ENCODE results near the gene LRPPRC.
A peak's percentile ranks its signal among the peaks of the same experiment; 100 is the strongest.

The LRPPRC gene

DNA sequence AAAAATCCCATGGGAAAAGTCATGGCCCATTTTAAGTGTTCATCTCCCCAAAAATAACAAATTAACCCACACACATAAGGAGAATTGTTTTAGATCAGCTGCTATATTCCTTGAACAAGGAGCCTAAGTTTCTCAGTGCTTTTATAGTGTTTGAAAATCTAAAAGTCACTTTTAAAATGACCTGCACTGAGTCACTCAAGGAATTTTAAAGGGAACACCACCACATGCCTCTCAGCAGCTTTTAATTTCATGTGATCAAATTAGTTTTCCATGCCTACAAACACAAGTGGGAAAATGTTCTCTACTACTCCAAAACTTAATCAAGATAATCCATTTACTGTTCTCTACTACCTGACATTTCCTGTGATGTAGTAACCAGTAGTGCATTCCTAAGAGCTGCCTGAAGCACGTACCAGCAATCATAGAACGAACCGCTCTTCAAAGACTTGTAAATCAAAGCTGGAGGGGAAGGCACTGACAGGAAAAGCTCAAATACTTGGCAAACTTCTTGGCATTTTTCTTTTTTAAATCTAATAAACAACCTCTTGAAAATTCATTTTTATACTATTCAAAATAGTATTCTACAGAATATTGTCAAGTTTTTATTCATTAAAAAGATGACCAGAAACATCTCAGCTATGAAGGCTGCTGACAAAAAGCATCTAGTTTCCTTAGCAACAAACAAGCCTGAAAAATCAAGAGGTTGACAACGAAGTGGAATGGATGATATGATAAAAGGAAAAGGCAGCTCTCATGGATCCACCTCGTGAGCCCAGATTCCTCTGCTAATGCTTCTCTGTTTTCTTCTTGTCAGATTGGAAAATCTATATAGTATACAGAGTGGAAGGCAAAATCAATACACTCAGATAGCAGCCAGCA lies 37.2 kb downstream of the LRPPRC start:
- Histone ChIP-seq H3K4me1 (no peaks in the 10 kb centered on the region), H3K4me3 (ENCODE audit: low read depth, low read length) (no peak overlapping the region), H3K36me3 (peaks cover 97% of the 10 kb centered on the region), H3K9me3 (no peaks in the 10 kb centered on the region), H3K27me3 (no peaks in the 10 kb centered on the region)
- no peak for DNase-seq
- TF ChIP-seq, protein P1, sequence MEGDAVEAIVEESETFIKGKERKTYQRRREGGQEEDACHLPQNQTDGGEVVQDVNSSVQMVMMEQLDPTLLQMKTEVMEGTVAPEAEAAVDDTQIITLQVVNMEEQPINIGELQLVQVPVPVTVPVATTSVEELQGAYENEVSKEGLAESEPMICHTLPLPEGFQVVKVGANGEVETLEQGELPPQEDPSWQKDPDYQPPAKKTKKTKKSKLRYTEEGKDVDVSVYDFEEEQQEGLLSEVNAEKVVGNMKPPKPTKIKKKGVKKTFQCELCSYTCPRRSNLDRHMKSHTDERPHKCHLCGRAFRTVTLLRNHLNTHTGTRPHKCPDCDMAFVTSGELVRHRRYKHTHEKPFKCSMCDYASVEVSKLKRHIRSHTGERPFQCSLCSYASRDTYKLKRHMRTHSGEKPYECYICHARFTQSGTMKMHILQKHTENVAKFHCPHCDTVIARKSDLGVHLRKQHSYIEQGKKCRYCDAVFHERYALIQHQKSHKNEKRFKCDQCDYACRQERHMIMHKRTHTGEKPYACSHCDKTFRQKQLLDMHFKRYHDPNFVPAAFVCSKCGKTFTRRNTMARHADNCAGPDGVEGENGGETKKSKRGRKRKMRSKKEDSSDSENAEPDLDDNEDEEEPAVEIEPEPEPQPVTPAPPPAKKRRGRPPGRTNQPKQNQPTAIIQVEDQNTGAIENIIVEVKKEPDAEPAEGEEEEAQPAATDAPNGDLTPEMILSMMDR (IDR thresholded peaks at IDR 0.05; ENCODE audit: low read depth, low read length), result no peak

DNA sequence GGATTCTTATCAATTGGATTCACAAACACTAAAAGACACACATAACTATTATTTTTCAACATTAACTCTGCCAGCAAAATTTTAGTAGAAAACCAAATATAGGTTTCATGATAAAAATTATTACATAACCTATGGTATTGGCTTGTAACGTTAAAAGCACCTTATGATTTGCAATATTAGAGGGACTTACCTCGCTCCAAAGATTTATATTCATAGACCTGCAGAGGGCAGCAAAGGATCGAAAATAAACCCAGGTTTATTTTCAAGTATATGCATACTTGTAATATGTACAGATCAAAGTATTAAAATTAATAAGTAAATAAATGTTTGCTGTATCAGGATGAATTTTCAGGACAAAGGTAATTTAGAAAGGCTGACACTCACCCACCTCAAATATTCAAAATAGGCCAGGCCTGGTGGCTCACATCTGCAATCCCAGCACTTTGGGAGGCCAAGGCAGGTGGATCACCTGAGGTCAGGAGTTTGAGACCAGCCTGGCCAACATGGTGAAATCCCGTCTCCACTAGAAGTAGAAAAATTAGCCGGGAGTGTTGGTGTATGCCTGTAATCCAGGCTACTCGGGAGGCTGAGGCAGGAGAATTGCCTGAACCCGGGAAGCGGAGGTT lies 45.3 kb downstream of the LRPPRC start:
- H3K27me3 ChIP-seq, result no peaks in the 10 kb centered on the region
- no peaks in the 10 kb centered on the region for H3K9me3 ChIP-seq
- peaks cover 92% of the 10 kb centered on the region for H3K36me3 ChIP-seq
- H3K4me3 ChIP-seq (ENCODE audit: low read depth, low read length), result no peak overlapping the region
- DNase-seq, result peak; percentile 26
- H3K4me1 ChIP-seq, result no peaks in the 10 kb centered on the region; the same call in 1 of the 2 replicates
- TF ChIP-seq, protein P1 (IDR thresholded peaks at IDR 0.05; ENCODE audit: low read depth, low read length), result peak; percentile 55

DNA sequence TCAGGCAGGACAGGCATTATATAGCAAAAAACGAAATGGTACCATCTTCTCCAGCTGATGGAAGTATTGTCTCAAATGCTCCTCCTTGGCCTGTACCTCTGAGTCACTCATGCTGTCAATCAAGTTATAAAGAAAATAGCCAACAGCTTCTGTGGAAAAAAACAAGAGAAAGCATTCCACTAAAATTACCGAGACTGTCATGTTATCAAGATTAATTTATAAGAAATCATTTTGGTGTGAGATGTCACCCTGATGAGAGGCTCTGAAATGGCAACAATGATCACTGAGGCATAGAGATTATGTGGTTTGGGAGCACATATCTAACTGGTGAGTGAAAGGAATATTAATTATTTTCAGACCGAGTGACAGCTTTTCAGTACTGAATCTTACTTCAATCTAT lies 47.4 kb downstream of the LRPPRC start:
- H3K36me3 ChIP-seq, result peaks cover 87% of the 10 kb centered on the region
- no peak overlapping the region for H3K4me3 ChIP-seq (ENCODE audit: low read depth, low read length)
- H3K4me1 ChIP-seq, result peaks cover 16% of the 10 kb centered on the region
- no peaks in the 10 kb centered on the region for H3K9me3 ChIP-seq
- TF ChIP-seq, protein P1 (IDR thresholded peaks at IDR 0.05; ENCODE audit: low read depth, low read length), result no peak
- DNase-seq, result no peak
- H3K27me3 ChIP-seq, result no peaks in the 10 kb centered on the region

DNA sequence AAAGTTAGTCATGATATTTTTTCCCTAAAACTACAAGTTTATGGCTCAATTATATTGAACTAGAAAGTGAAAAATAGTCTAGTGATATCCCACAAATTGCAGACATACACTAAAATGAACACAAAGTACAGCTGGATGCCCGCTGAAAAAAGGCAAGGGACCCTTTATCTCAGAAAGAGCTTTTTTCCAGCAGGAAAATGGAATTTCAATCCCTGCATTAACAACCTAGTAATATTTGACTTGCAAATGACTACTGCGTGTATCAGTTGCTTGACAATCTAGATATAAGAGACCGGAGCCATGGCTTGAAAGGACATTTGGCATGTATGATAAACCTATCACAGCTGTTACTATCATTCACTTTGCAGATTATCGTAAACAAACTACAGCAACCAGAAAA lies 49.1 kb downstream of the LRPPRC start:
- Histone ChIP-seq H3K4me3 (ENCODE audit: low read depth, low read length) (no peak overlapping the region), H3K4me1 (peaks cover 31% of the 10 kb centered on the region), H3K9me3 (no peaks in the 10 kb centered on the region), H3K36me3 (peaks cover 80% of the 10 kb centered on the region), H3K27me3 (no peaks in the 10 kb centered on the region)
- TF ChIP-seq, protein P1 (IDR thresholded peaks at IDR 0.05; ENCODE audit: low read depth, low read length), result no peak
- no peak for DNase-seq

DNA sequence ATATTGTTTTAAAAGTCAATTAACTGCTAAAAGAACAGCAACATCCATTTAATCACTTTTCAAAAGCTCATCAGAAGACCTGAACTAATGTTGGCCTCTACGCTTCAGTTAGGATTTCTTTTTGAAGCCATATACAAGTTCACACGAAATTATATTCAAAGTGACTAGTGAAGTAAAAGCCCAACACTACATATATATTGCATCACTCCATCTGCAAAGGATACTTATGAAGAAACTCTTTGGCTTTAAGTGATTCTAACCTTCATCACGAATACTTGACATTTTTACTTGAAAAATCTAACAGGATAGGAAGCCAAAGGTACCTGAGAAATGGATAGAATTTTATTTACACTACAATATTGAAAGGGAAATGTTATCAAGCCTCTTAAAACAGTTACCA lies 50.4 kb downstream of the LRPPRC start:
- TF ChIP-seq, protein P1 (IDR thresholded peaks at IDR 0.05; ENCODE audit: low read depth, low read length), result no peak
- Histone ChIP-seq H3K36me3 (peaks cover 70% of the 10 kb centered on the region), H3K27me3 (no peaks in the 10 kb centered on the region), H3K4me1 (peaks cover 38% of the 10 kb centered on the region), H3K9me3 (no peaks in the 10 kb centered on the region), H3K4me3 (ENCODE audit: low read depth, low read length) (no peak overlapping the region)
- DNase-seq, result no peak

DNA sequence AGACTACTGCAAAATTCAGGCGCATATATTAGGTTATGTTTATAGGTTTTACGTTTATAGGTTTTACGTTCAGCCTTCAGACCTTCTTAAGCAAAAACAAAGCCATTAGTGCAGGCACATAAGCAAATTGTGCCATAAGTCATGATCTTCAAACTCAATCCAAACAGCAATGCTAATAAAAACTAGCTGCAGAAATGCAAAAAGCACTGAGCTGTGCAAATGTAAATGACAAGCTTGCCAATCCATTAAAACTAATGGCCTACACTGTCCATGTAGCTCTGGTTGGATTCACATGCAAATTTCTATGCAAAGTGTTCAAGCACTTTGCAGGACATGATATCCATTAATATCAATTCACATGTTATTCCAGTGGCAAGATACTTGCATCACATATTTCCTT lies 50.9 kb downstream of the LRPPRC start:
- Histone ChIP-seq H3K9me3 (no peaks in the 10 kb centered on the region), H3K4me1 (peaks cover 38% of the 10 kb centered on the region), H3K4me3 (ENCODE audit: low read depth, low read length) (no peak overlapping the region), H3K27me3 (no peaks in the 10 kb centered on the region), H3K36me3 (peaks cover 65% of the 10 kb centered on the region)
- DNase-seq, result no peak
- TF ChIP-seq, protein P1 (IDR thresholded peaks at IDR 0.05; ENCODE audit: low read depth, low read length), result no peak
